ENCODE data around the gene PPP1R26.

Gene PPP1R26

DNA sequence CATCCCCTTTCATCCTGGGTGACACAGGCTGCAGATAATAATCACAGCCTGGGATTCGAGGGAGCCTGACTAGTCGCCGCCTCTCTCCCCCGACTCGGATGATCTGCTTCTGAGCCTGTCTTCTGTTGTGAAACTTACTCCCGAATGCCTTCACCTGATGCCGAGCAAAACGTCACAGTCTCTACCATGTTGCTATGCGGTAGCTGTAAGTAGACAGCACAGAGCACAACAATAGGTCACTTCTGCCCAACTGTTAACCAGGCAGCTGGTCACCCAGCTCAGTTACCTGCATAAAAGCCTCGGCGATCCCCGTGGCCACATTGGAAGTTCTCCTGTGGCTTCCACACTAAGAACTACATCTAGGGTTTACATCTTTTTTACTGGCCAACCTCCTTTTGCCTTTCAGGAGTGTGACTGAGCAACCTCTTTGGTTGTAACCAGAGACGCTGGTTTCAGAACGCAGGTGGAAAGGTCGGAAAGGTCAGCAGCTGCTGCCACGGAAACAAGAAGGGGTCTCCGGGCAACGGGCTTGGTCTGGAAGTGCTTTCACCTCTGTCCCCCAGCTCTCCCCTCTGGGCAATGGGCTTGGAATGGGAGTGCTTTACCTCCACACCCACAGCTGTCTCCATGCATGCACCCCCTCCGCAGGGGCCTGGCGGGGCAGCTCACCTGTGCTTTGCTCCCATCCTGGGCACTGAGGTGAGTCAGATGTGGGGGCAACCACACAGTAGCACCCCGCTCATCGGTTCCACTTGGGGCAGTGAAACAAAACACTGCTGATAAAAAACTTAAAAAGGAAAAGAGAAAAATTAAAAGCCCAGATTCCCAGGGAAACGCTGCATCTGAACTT lies 7.6 kb upstream of the PPP1R26 start:
- DNase-seq (ENCODE audit: extremely low read depth, low read depth): no peak

DNA sequence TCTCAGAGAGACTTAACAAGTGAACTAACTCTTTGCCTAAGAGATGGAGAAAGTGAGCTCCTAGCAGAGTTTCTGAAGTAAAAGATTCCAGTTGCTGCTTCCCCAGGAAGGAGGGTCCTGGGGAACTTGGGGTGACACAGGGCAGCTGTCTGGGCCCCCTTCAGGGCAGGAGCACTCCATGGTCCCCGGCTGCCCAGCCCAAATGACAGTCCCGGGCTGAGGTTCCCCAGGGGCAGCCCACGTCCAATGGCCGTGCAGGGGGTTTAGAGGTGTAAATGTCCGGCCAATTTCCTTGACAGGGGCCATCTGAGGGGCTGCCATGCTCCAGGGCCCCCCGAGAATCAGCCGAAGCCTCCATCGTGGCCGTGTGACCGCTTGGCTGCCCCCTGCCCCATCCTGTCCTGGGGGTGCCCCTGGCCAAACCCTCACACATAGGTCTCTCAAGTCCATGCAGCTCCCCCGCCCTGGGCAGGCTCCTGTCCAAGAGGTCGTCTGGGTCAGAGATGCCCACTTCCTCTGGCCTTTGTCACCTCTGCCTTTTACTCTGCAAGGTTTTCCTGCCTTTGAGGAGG lies 5.5 kb upstream of the PPP1R26 start:
- TF ChIP-seq, protein P1, sequence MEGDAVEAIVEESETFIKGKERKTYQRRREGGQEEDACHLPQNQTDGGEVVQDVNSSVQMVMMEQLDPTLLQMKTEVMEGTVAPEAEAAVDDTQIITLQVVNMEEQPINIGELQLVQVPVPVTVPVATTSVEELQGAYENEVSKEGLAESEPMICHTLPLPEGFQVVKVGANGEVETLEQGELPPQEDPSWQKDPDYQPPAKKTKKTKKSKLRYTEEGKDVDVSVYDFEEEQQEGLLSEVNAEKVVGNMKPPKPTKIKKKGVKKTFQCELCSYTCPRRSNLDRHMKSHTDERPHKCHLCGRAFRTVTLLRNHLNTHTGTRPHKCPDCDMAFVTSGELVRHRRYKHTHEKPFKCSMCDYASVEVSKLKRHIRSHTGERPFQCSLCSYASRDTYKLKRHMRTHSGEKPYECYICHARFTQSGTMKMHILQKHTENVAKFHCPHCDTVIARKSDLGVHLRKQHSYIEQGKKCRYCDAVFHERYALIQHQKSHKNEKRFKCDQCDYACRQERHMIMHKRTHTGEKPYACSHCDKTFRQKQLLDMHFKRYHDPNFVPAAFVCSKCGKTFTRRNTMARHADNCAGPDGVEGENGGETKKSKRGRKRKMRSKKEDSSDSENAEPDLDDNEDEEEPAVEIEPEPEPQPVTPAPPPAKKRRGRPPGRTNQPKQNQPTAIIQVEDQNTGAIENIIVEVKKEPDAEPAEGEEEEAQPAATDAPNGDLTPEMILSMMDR (IDR thresholded peaks at IDR 0.05; ENCODE audit: low read depth, low read length): no peak
- DNase-seq (ENCODE audit: extremely low read depth, low read depth): no peak

More for the DNA sequence above, 7.6 kb upstream of the PPP1R26 start:
- TF ChIP-seq, protein P1 (IDR thresholded peaks at IDR 0.05; ENCODE audit: low read depth, low read length): no peak

DNA sequence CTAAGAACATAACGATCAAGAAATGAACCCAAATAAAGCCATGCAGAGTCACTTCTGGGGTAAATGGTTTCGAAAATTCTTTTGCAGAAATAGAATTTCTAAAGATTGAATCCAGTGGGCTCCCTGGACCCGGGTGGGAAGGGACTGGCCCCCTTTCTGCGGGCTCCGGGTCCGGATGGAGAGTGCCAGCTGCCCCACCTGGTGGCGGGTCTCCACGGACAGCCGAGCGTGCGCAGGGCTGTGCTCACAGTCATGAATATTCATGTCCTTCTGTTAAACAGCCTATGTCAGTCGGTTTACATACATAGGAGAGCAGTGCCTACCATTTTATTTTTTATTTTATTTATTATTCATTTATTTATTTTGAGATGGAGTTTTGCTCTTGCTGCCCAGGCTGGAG lies 4.7 kb upstream of the PPP1R26 start:
- no peak for DNase-seq (ENCODE audit: extremely low read depth, low read depth)
- TF ChIP-seq, protein P1 (IDR thresholded peaks at IDR 0.05; ENCODE audit: low read depth, low read length): peak; percentile 24

DNA sequence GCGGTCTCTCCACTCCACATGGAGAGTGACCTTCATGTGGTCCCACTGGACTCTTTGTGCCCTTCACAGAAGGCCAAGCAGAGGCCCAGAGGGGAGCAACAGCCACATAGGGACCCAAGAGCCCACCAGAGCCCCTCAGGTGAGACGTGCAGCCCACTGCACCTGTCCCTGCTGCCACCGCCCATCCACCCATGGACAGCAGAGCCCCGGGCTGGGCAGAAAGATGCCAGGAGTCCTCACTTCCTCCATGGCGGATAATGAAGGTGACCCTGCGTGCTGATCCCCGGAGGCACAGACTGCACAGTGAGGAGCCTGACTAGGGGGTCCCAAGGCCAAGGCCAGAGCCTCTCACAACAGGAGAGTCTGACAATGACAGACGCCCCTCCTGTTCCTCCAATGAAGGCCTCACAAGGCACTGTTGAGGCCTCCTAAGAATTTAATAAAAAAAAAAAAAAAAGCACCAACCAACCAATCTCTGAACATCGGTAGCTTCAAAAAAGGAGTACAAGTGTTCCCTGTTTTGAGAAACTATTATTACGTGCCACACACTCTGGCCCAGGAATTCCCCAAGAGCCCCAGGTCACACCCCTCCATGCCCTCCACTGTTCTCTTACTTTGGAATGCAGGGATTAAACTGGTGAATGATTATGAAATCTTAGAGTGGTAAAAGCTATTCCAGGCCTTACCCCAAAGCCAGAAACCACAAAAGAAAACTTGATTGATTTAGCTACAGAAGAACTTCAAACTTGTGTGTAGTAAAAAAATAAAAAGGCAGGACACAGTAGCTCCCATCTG lies 2.8 kb upstream of the PPP1R26 start:
- TF ChIP-seq, protein P1 (IDR thresholded peaks at IDR 0.05; ENCODE audit: low read depth, low read length): no peak
- DNase-seq (ENCODE audit: extremely low read depth, low read depth): no peak

DNA sequence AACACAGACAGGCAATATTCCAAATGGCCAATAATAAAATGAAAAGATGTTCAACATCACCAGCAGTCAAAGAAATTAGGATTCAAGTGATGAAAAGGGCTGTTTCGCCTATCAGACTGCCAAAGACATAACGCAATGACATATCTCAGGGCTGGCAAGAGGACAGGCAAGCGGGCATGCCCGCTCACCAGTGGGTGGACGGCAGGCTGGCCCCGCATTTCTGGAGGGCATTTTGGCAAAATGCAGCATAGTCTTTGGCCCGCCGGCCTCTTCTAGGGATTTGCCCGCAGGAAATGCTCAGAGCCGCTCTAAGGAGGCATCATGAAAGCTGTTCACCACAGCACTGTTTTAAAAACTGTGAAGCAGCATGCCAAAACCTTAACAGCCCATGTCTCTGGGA lies 1.4 kb upstream of the PPP1R26 start:
- DNase-seq (ENCODE audit: extremely low read depth, low read depth): no peak
- TF ChIP-seq, protein P1 (IDR thresholded peaks at IDR 0.05; ENCODE audit: low read depth, low read length): no peak

DNA sequence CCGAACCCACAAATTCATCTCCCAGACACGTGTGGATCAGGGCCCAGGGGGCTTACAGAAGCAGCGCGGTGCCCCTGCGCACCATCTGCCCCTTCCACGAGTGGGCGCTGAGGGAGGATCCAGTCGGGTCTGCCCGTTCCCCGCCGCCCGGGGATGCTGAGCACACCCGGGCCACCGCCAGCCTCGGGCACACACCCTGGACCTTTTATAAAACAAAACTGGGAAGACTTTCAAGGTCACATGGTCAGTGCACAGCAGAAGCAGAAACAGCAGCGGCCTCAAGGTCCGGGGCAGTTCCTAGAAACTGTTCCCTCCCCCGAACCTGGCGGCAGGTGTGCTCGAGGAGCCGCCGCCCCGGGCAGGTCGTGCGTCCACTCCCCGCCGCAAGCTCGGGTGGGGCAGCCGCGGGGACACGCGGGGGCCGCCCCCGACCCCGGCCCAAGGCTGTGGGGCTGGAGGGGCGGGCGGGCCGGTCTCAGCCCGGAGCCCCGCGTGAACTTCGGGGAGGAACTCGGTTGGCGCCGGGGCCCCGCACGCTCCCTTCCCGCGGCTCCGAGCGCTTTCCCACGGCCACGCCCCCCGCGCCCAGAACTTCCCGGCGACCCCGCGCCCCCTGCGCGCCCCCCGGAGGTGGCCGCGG lies 633 bp upstream of the PPP1R26 start:
- TF ChIP-seq, protein P1 (IDR thresholded peaks at IDR 0.05; ENCODE audit: low read depth, low read length): peak; percentile 15
- no peak for DNase-seq (ENCODE audit: extremely low read depth, low read depth)

Data from AG09319 (cell line).